ENCODE data around the gene CPNE6.

CPNE6 gene

GRCh38 chr14:24108336-24108874, 37.0 kb downstream of the CPNE6 start:
- no peak for DNase-seq

- no peak for DNase-seq
Observed at GRCh38 chr14:24110060-24110459, 38.7 kb downstream of the CPNE6 start.

- no peak for DNase-seq
Observed at GRCh38 chr14:24110523-24110922, 39.2 kb downstream of the CPNE6 start.

- no peak for DNase-seq
Observed at GRCh38 chr14:24113379-24113800, 42.0 kb downstream of the CPNE6 start.

GRCh38 chr14:24113801-24114531, 42.6 kb downstream of the CPNE6 start:
- DNase-seq = peak; percentile 92

GRCh38 chr14:24114532-24115421, 43.4 kb downstream of the CPNE6 start, which contains the start of the genes DCAF11 and NRL:
Gene DCAF11, plus strand, starts transcription at chr14:24114777. Its CDS starts 818 bp downstream, at chr14:24115595.
Gene NRL, minus strand, starts transcription at chr14:24114949. Its CDS starts 32,101 bp downstream, at chr14:24082848.
- DNase-seq = peak; percentile 99

- DNase-seq = no peak
Observed at GRCh38 chr14:24115422-24116127, 44.2 kb downstream of the CPNE6 start.

GRCh38 chr14:24116128-24116814, 44.9 kb downstream of the CPNE6 start:
- no peak for DNase-seq

- DNase-seq = no peak
Observed at GRCh38 chr14:24117179-24117578, 45.8 kb downstream of the CPNE6 start.

GRCh38 chr14:24119691-24120090, 48.3 kb downstream of the CPNE6 start:
- DNase-seq = no peak

GRCh38 chr14:24121210-24121609, 49.8 kb downstream of the CPNE6 start:
- no peak for DNase-seq

- no peak for DNase-seq
Observed at GRCh38 chr14:24122416-24122815, 51.1 kb downstream of the CPNE6 start.

GRCh38 chr14:24122898-24123297, 51.5 kb downstream of the CPNE6 start:
- DNase-seq = no peak

- no peak for DNase-seq
Observed at GRCh38 chr14:24123424-24124417, 52.4 kb downstream of the CPNE6 start.

GRCh38 chr14:24126939-24127338, 55.6 kb downstream of the CPNE6 start:
- DNase-seq = no peak

- no peak for DNase-seq
Observed at GRCh38 chr14:24127673-24128072, 56.3 kb downstream of the CPNE6 start.

Measured in NCI-H82 (cell line).